ENCODE results near the gene RNF225. TPM values are rescaled to one million over a fixed set of nuclear protein-coding genes. Genes with fewer than 3 reads are reported as not detected.

Gene RNF225
- total and polyA plus RNA-seq, 2 of the 13 experiments (the other 11 are each of a cell fraction or from before 2014, with no cell fraction given), result not detected

DNA sequence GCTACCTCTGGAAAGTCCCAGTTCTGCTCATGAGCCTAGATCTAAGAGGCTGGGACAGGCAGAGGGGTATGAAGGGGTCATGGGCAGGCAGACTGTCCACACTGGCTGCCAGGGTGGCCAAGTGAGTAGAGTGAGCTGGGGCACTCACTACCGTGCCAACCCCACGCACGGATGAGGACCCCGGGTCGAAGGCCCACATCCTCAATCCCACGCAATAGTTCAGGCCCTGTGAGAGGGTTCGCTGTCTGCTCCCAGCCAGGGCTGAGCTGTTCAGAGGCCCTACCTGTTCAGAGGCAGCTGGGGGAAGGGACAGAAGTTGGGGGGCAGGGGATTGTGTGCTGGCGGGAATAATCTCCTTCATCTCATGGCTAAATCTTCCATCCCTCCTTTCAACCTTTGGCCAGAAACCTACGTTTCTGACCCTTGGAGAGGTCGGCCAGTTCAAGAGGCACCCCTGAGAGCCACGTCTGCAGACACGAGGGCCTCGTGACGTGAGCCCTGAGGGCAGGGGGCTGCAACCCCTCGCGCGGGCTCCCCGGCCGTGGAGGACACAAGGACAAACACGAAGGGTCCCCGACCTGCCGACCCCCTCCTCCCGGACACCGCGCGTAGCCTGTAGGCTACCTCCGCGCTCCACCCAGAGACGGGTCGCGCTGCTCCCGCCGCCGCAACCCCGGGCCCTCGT is 9.4 kb upstream of the RNF225 start (continued):
- TF ChIP-seq PATZ1 (CRISPR knock-in tag; IDR thresholded peaks at IDR 0.05) (0 out of 2 replicates have a peak, but pooled peaks have one; percentile 3), ZFX (CRISPR knock-in tag; IDR thresholded peaks at IDR 0.05; ENCODE audit: low read depth) (no peak), SCMH1 (CRISPR knock-in tag; IDR thresholded peaks at IDR 0.05; ENCODE audit: borderline replicate concordance) (no peak), TERF1 (CRISPR knock-in tag; IDR thresholded peaks at IDR 0.05) (no peak), NFAT5 (CRISPR knock-in tag; IDR thresholded peaks at IDR 0.05) (no peak), ZNF235 (CRISPR knock-in tag; IDR thresholded peaks at IDR 0.05; ENCODE audit: borderline replicate concordance) (no peak), HMGXB4 (CRISPR knock-in tag; IDR thresholded peaks at IDR 0.05; ENCODE audit: borderline replicate concordance in 1 of 2, low read depth in 1 of 2) (no peak), ATM (IDR thresholded peaks at IDR 0.05; ENCODE audit: borderline replicate concordance) (no peak), ZNF550 (CRISPR knock-in tag; IDR thresholded peaks at IDR 0.05; ENCODE audit: borderline replicate concordance) (no peak), RBAK (CRISPR knock-in tag; IDR thresholded peaks at IDR 0.05) (no peak), SP4 (CRISPR knock-in tag; IDR thresholded peaks at IDR 0.05) (no peak)
- TF ChIP-seq, protein P1, sequence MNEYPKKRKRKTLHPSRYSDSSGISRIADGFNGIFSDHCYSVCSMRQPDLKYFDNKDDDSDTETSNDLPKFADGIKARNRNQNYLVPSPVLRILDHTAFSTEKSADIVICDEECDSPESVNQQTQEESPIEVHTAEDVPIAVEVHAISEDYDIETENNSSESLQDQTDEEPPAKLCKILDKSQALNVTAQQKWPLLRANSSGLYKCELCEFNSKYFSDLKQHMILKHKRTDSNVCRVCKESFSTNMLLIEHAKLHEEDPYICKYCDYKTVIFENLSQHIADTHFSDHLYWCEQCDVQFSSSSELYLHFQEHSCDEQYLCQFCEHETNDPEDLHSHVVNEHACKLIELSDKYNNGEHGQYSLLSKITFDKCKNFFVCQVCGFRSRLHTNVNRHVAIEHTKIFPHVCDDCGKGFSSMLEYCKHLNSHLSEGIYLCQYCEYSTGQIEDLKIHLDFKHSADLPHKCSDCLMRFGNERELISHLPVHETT (CRISPR knock-in tag; conservative IDR thresholded peaks at IDR 0.05), result no peak
- TF ChIP-seq, protein P2, sequence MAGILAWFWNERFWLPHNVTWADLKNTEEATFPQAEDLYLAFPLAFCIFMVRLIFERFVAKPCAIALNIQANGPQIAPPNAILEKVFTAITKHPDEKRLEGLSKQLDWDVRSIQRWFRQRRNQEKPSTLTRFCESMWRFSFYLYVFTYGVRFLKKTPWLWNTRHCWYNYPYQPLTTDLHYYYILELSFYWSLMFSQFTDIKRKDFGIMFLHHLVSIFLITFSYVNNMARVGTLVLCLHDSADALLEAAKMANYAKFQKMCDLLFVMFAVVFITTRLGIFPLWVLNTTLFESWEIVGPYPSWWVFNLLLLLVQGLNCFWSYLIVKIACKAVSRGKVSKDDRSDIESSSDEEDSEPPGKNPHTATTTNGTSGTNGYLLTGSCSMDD (CRISPR knock-in tag; IDR thresholded peaks at IDR 0.05), result no peak
